Mesothelial cell of epicardium (in vitro differentiated cells): ENCODE measurements around the gene CTAGE8. TPM values are rescaled to one million over a fixed set of nuclear protein-coding genes. Genes with fewer than 3 reads are reported as not detected.
"Not testable (repeated sequence)": the region's sequence is repeated elsewhere in the genome, so short reads cannot be mapped to it uniquely, and the experiment has no call there.

Experiments used
- DNase-seq, 2 experiments: peaks; one replicate each; pipeline ENCODE4 v3.0.0; 2021; ENCODE audit warnings: low spot score in 2 of 2; ENCODE audit not compliant: unreplicated experiment in 2 of 2
- H3K27ac Mint-ChIP-seq: 2 replicates; pipeline ENCODE4 v1.8.0; 2021; ENCODE audit warnings: mixed read lengths
- H3K27me3 Mint-ChIP-seq: 2 replicates; pipeline ENCODE4 v1.8.0; 2021; ENCODE audit warnings: low read depth, mixed read lengths
- H3K36me3 Mint-ChIP-seq: 2 replicates; pipeline ENCODE4 v1.8.0; 2021; ENCODE audit warnings: mixed read lengths
- H3K4me1 Mint-ChIP-seq: 2 replicates; pipeline ENCODE4 v1.8.0; 2021; ENCODE audit warnings: mixed read lengths
- H3K4me3 Mint-ChIP-seq: 2 replicates; pipeline ENCODE4 v1.8.0; 2021; ENCODE audit warnings: mild to moderate bottlenecking, moderate library complexity, mixed read lengths
- H3K9me3 Mint-ChIP-seq: 2 replicates; pipeline ENCODE4 v1.8.0; 2021; ENCODE audit warnings: mixed read lengths
- CTCF ChIP-seq: fragments of 200-600 bp; sonication (generic); IDR thresholded peaks from one replicate; pipeline ENCODE4 v1.5.0; 2021; ENCODE audit warnings: antibody characterized with exemption; ENCODE audit not compliant: unreplicated experiment
- total RNA-seq: library from RNA; stranded (reverse); gene quantifications from 3 replicates; pipeline ENCODE4 v1.2.1, GENCODE V29; 2021

CTAGE8 gene
- total RNA-seq, 1 donor from 2014 or later = 6.2 TPM

DNA sequence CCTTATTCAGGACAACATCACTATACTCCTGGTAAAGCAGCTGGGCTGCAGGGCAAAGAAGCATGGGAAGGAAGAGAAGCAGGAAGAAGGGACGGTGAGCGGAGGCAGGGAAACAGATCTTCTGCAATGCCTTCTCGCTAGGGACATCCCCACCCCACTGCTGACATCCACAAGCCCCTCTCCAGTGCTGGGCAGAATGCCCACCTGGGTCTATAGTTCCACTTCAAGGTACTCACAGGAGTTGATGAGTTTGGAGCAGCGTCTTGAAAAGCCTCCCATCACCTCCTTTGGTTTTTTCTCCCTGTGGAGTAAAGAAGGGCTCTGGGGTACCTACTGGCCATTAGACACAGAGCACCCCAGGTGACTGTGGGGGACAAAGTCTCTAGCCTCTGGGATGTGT is 13.4 kb upstream of the CTAGE8 start:
- not testable (repeated sequence) for H3K36me3 Mint-ChIP-seq, DNase-seq, H3K27me3 Mint-ChIP-seq, H3K4me3 Mint-ChIP-seq, H3K4me1 Mint-ChIP-seq, H3K27ac Mint-ChIP-seq, H3K9me3 Mint-ChIP-seq

DNA sequence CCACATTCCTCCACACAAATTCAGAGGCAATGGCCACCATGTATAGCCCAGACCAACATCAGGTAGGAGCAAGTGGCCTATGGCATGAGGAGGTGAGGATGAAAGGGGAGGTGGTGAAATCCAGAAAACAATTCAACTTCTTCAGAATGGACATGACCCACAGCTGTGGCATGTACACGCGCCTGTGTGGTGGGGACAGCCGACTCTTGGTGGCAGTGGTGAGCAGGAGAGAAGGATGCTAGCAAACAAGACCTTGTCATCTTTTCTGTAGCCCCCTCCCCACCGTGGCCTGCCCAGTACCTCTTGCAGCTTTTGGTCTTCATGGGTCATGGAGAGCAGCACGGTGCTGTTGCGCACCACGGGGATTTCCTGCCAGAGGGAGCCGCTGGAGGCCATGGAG is 12.9 kb upstream of the CTAGE8 start:
- H3K36me3 Mint-ChIP-seq, H3K4me1 Mint-ChIP-seq, H3K9me3 Mint-ChIP-seq, H3K27me3 Mint-ChIP-seq, H3K27ac Mint-ChIP-seq, DNase-seq, H3K4me3 Mint-ChIP-seq: not testable (repeated sequence)

DNA sequence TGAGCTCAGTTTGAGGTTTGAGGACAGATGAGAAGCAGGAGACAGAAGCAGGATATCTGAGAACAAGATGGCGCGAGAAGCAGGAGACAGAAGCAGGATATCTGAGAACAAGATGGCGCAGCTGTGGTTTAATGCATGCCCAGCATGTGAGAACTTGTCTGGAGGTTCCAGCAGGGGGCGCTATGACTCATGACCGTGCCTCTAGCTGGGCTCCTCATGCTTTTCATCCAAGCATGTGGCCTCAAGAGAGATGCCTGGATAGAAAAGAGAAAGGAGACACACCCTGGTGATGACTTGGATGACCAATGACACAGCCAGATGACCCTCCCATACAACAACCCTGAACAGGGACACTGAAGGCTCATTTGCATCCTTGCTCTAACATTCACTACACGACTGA is 10.9 kb upstream of the CTAGE8 start:
- not testable (repeated sequence) for H3K9me3 Mint-ChIP-seq

GRCh38 chr7:144275281-144275680 is 6.2 kb upstream of the CTAGE8 start:
- not testable (repeated sequence) for H3K4me1 Mint-ChIP-seq, DNase-seq, H3K4me3 Mint-ChIP-seq, H3K9me3 Mint-ChIP-seq, H3K27ac Mint-ChIP-seq, H3K36me3 Mint-ChIP-seq, H3K27me3 Mint-ChIP-seq

More for the DNA sequence above, 10.9 kb upstream of the CTAGE8 start:
- H3K27ac Mint-ChIP-seq, H3K4me3 Mint-ChIP-seq, DNase-seq, H3K4me1 Mint-ChIP-seq, H3K36me3 Mint-ChIP-seq, H3K27me3 Mint-ChIP-seq: not testable (repeated sequence)

DNA sequence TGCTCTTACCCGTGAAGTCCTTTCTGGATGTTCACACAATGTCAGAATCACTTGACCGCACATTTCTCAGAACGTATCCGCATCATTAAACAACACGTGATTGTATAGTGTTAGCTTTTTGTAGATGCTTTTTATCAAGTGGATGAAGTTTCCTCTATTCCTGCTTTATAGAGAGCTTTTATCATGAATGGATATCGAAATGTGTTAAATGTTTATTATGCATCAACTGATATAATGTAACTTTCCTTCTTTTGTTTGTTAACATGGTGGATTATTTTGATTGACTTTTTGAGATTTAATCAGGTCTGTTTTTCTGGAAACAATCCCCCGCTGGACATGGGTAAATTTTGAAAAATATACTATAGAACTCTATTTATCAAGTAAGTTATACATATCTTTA is 4.4 kb downstream of the CTAGE8 start, which contains the start of gene OR2A7:
Gene OR2A7 (minus strand): TSS at position 101 of the 400 bp plus-strand sequence. CDS start 5,164 bp downstream, outside the sequence.
- H3K4me3 Mint-ChIP-seq, DNase-seq, H3K36me3 Mint-ChIP-seq, H3K27me3 Mint-ChIP-seq, H3K4me1 Mint-ChIP-seq, H3K27ac Mint-ChIP-seq, H3K9me3 Mint-ChIP-seq: not testable (repeated sequence)

DNA sequence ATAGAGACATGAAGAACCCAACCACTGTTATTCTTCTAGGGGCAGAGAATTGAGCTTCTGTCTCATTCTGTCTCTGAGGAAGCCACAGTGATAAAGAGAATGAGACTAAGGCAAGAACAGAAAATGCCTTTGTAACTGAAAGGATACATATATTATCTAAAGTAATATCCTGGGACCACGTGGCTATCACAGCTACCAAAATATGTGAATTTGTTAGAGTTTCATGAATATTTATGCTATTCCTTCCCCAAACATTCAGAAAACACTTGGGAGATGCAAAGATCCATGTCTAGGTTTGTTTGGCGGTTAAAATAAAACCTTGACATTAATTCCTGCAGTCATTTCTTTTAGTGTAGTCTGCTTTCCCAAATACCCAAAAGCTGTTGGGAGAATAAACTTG is 7.0 kb downstream of the CTAGE8 start:
- not testable (repeated sequence) for H3K36me3 Mint-ChIP-seq, H3K27me3 Mint-ChIP-seq, H3K27ac Mint-ChIP-seq, H3K4me3 Mint-ChIP-seq, DNase-seq, H3K9me3 Mint-ChIP-seq, H3K4me1 Mint-ChIP-seq

GRCh38 chr7:144259067-144259466 is 10.0 kb downstream of the CTAGE8 start:
- H3K4me1 Mint-ChIP-seq, H3K4me3 Mint-ChIP-seq, DNase-seq, H3K36me3 Mint-ChIP-seq, H3K9me3 Mint-ChIP-seq, H3K27ac Mint-ChIP-seq, H3K27me3 Mint-ChIP-seq: not testable (repeated sequence)

- Mint-ChIP-seq H3K27ac (no peak overlapping the region), H3K4me3 (no peak overlapping the region), H3K9me3 (no peaks in the 10 kb centered on the region), H3K4me1 (no peaks in the 10 kb centered on the region), H3K36me3 (no peaks in the 10 kb centered on the region), H3K27me3 (no peaks in the 10 kb centered on the region)
- TF ChIP-seq CTCF = no peak
- no peak for DNase-seq
Measured at GRCh38 chr7:144256112-144256511, 13.0 kb downstream of the CTAGE8 start.

- H3K4me1 Mint-ChIP-seq = no peaks in the 10 kb centered on the region
- no peaks in the 10 kb centered on the region for H3K36me3 Mint-ChIP-seq
- no peaks in the 10 kb centered on the region for H3K9me3 Mint-ChIP-seq
- no peak overlapping the region for H3K4me3 Mint-ChIP-seq
- H3K27me3 Mint-ChIP-seq = no peaks in the 10 kb centered on the region
- no peak for DNase-seq
- no peak overlapping the region for H3K27ac Mint-ChIP-seq
- no peak for TF ChIP-seq CTCF
Measured at GRCh38 chr7:144255471-144255897, 13.6 kb downstream of the CTAGE8 start.

DNA sequence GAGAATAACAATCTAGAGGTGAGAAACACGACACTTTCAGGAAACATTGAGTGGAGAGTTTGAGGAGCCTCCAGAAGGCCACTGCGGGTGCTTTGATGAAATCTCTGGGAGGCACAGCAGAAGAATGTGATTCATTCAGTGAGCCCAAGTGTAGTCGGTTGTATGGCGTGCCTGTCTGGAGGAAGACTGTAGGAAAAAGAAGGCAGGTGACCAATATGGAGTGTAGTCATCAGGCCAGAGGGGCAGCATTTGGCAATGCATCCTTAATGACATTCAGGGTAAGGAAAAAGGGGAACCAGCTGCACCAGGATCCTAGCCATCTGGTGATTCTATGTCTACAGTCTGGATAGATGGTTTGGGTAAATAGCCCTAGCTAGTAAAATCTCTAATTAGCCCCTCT is 16.8 kb downstream of the CTAGE8 start:
- not testable (repeated sequence) for H3K9me3 Mint-ChIP-seq, DNase-seq, H3K4me1 Mint-ChIP-seq, H3K4me3 Mint-ChIP-seq, H3K36me3 Mint-ChIP-seq, H3K27me3 Mint-ChIP-seq, H3K27ac Mint-ChIP-seq

DNA sequence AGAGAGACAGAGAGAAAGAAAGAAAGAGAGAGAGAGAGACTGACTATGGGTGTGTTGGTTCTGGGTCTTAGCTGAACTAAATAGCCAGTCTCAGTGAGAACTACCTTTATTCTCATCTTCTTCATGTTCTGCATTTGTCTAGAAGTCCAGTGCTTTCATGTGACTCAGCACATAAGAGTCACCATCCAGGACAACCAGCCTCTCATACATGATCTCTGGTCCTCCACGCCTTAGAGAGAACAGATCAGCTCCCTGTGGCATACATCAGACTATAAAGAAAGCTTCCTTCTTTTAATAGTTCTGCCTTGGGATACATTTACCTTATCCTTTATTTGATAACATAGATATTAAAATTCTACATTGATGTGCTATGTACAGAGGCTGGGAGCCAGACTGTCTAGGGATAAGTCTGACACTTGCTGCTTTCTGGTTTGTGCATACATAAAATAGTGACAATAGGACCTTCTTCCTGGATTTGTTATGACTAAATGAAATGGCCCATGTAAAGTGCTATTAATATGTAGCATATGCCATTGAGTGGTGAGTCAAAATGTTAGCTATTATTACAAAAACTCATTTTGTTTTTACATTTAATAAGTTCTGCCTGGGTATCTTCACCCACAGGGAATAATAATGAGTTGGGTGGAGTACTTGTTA is 21.3 kb downstream of the CTAGE8 start:
- not testable (repeated sequence) for H3K9me3 Mint-ChIP-seq, H3K4me1 Mint-ChIP-seq, H3K36me3 Mint-ChIP-seq, H3K27ac Mint-ChIP-seq, DNase-seq, H3K4me3 Mint-ChIP-seq, H3K27me3 Mint-ChIP-seq

- not testable (repeated sequence) for H3K27me3 Mint-ChIP-seq, H3K4me1 Mint-ChIP-seq, H3K27ac Mint-ChIP-seq, H3K4me3 Mint-ChIP-seq, H3K9me3 Mint-ChIP-seq, H3K36me3 Mint-ChIP-seq, DNase-seq
Measured at GRCh38 chr7:144246967-144247366, 22.1 kb downstream of the CTAGE8 start.

DNA sequence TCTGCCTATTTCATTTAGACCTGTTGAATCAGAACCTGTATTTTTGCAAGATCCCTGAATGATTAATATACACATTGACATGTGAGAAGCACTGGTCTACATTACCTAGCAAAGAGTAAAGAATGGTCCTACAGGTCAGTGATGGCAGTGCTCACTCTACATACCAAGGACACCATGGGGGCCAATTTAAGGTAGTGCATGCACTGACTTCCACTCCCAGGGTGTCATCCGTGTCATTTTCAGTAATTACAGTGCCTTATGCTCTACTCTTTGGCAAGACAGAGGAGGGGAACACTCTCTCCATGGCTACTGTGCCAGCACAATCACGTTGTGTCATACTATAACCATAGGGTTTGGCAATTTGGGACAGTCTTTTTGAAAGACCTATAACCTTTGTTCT is 23.7 kb downstream of the CTAGE8 start:
- H3K4me1 Mint-ChIP-seq, H3K27me3 Mint-ChIP-seq, H3K27ac Mint-ChIP-seq, H3K36me3 Mint-ChIP-seq, DNase-seq, H3K9me3 Mint-ChIP-seq, H3K4me3 Mint-ChIP-seq: not testable (repeated sequence)
